ENCODE data around the gene SYCN.

DNA sequence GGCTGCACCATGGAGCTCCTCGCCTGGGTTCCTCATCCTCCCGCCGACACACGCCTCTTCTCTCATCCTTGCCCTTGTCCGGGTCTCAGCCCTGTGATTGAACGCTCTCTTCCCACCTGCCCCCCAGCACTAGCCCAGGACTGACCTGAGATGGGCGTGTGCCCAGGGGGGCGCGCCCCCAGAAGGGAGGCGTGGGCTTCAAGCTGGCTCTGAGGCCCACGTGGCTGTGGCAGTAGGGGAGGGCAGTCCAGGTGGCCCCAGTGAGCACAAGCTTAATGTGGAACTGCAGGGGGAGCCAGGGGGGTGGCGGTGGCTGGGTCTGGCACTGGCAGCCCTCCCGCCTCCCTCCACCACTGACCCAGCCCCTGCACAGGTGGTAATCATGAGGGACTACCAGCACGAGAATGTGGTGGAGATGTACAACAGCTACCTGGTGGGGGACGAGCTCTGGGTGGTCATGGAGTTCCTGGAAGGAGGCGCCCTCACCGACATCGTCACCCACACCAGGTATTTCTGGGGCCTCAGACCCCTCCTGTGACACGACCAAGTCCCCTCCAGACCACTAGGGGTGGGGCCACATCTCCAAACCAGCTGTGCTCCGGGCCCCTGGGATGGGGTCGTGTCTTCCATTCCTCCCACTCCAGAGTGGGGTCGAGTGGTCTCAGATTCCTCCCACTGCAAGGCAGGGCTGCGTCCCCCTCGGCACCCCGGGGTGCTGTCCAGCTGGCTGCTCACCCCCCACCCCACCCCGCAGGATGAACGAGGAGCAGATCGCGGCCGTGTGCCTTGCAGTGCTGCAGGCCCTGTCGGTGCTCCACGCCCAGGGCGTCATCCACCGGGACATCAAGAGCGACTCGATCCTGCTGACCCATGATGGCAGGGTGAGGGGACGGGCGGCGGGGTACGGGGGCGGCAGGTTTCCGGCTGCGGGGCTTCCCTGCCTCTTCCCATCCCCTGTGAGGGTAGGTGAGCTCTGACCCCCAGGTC lies 29.2 kb downstream of the SYCN start:
- TF ChIP-seq, protein P1, sequence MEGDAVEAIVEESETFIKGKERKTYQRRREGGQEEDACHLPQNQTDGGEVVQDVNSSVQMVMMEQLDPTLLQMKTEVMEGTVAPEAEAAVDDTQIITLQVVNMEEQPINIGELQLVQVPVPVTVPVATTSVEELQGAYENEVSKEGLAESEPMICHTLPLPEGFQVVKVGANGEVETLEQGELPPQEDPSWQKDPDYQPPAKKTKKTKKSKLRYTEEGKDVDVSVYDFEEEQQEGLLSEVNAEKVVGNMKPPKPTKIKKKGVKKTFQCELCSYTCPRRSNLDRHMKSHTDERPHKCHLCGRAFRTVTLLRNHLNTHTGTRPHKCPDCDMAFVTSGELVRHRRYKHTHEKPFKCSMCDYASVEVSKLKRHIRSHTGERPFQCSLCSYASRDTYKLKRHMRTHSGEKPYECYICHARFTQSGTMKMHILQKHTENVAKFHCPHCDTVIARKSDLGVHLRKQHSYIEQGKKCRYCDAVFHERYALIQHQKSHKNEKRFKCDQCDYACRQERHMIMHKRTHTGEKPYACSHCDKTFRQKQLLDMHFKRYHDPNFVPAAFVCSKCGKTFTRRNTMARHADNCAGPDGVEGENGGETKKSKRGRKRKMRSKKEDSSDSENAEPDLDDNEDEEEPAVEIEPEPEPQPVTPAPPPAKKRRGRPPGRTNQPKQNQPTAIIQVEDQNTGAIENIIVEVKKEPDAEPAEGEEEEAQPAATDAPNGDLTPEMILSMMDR (IDR thresholded peaks at IDR 0.05), result no peak
- no peak for TF ChIP-seq POLR2A (IDR thresholded peaks at IDR 0.05)

Measured in lower leg skin (tissue), 3 donors.